Measurements from ENCODE around the gene MLLT1. TPM values are rescaled to one million over a fixed set of nuclear protein-coding genes. Genes with fewer than 3 reads are reported as not detected.

The MLLT1 gene
- polyA plus RNA-seq, 1 experiment, result 12.3 TPM

- H3K27ac ChIP-seq (ENCODE audit: low read depth, low read length), result no peak overlapping the region
- CTCF ChIA-PET, result interaction anchor here (1.2 kb wide), 1 partner anchor 47 kb away, joined by 4 read pairs; no protein-coding TSS in a partner anchor
- DNase-seq (ENCODE audit: low read depth, low spot score), result no peak
- TF ChIP-seq CTCF (IDR thresholded peaks at IDR 0.05; ENCODE audit: low read depth, low read length), result no peak
- POLR2A ChIA-PET, result no interaction called here
- H3K9me3 ChIP-seq (ENCODE audit: control insufficient read depth, insufficient read depth, low read length), result no peaks in the 10 kb centered on the region
- no peak overlapping the region for H3K4me3 ChIP-seq (ENCODE audit: low read depth, low read length)
- peaks cover 3% of the 10 kb centered on the region for H3K27me3 ChIP-seq (ENCODE audit: control insufficient read depth, insufficient read depth, low read length)
Observed at GRCh38 chr19:6172074-6172863, 107.5 kb downstream of the MLLT1 start.

GRCh38 chr19:6167115-6167514 is 112.7 kb downstream of the MLLT1 start:
- no peak overlapping the region for H3K4me3 ChIP-seq (ENCODE audit: low read depth, low read length)
- no peak overlapping the region for H3K27ac ChIP-seq (ENCODE audit: low read depth, low read length)
- POLR2A ChIA-PET, result no interaction called here
- H3K27me3 ChIP-seq (ENCODE audit: control insufficient read depth, insufficient read depth, low read length), result peaks cover 4% of the 10 kb centered on the region
- no peak for DNase-seq (ENCODE audit: low read depth, low spot score)
- H3K9me3 ChIP-seq (ENCODE audit: control insufficient read depth, insufficient read depth, low read length), result peaks cover 3% of the 10 kb centered on the region; the same call in 1 of the 2 replicates
- no peak for TF ChIP-seq CTCF (IDR thresholded peaks at IDR 0.05; ENCODE audit: low read depth, low read length)
- CTCF ChIA-PET, result interaction anchor here (0.6 to 0.9 kb wide), 2 partner anchors 134 to 145 kb away, joined by 3 read pairs; no protein-coding TSS in a partner anchor

GRCh38 chr19:6164906-6165531 is 114.8 kb downstream of the MLLT1 start:
- CTCF ChIA-PET, result interaction anchor here (1.1 kb wide), 1 partner anchor 187 kb away, joined by 3 read pairs; no protein-coding TSS in a partner anchor
- Histone ChIP-seq H3K27ac (ENCODE audit: low read depth, low read length) (no peak overlapping the region), H3K4me3 (ENCODE audit: low read depth, low read length) (no peak overlapping the region), H3K9me3 (ENCODE audit: control insufficient read depth, insufficient read depth, low read length) (peaks cover 3% of the 10 kb centered on the region; the same call in 1 of the 2 replicates), H3K27me3 (ENCODE audit: control insufficient read depth, insufficient read depth, low read length) (peaks cover 4% of the 10 kb centered on the region)
- no peak for TF ChIP-seq CTCF (IDR thresholded peaks at IDR 0.05; ENCODE audit: low read depth, low read length)
- DNase-seq (ENCODE audit: low read depth, low spot score), result no peak
- POLR2A ChIA-PET, result no interaction called here

- CTCF ChIA-PET, result no interaction called here
- Histone ChIP-seq H3K27me3 (ENCODE audit: control insufficient read depth, insufficient read depth, low read length) (peaks cover 4% of the 10 kb centered on the region), H3K4me3 (ENCODE audit: low read depth, low read length) (no peak overlapping the region), H3K9me3 (ENCODE audit: control insufficient read depth, insufficient read depth, low read length) (peaks cover 10% of the 10 kb centered on the region), H3K27ac (ENCODE audit: low read depth, low read length) (no peak overlapping the region)
- no peak for TF ChIP-seq CTCF (IDR thresholded peaks at IDR 0.05; ENCODE audit: low read depth, low read length)
- DNase-seq (ENCODE audit: low read depth, low spot score), result no peak
- POLR2A ChIA-PET, result no interaction called here
Observed at GRCh38 chr19:6161271-6161850, 118.4 kb downstream of the MLLT1 start.

Small RNAs within 50 kb of the gene (small RNA-seq; reads per million reads assigned to genes)
- not detected for gene AC011471.1 (ENCODE audit: insufficient read length, low read depth)

Other genes starting within 250 kb of the MLLT1 start
- 2.7 and 2.9 TPM in 2 replicates for gene RFX2, start 169.5 kb downstream of the MLLT1 start, polyA plus RNA-seq (2011; rRNA removed)
- gene ACSBG2, start 144.3 kb downstream of the MLLT1 start, polyA plus RNA-seq (2011; rRNA removed), result not detected in 2 replicates
- not detected in 2 replicates for gene ACER1, start 53.6 kb upstream of the MLLT1 start, polyA plus RNA-seq (2011; rRNA removed)
- gene CLPP, start 81.6 kb upstream of the MLLT1 start, polyA plus RNA-seq (2011; rRNA removed), result 34.5 and 50.9 TPM in 2 replicates
- 11.6 and 16.4 TPM in 2 replicates for gene ALKBH7, start 92.8 kb upstream of the MLLT1 start, polyA plus RNA-seq (2011; rRNA removed)
- 0.41 and 0.57 TPM in 2 replicates for gene PSPN, start 96.0 kb upstream of the MLLT1 start, polyA plus RNA-seq (2011; rRNA removed)
- 33.7 and 43.7 TPM in 2 replicates for gene GTF2F1, start 113.2 kb upstream of the MLLT1 start, polyA plus RNA-seq (2011; rRNA removed)
- gene KHSRP, start 144.8 kb upstream of the MLLT1 start, polyA plus RNA-seq (2011; rRNA removed), result 57.0 and 66.7 TPM in 2 replicates
- not detected in 2 replicates for gene SLC25A41, start 153.8 kb upstream of the MLLT1 start, polyA plus RNA-seq (2011; rRNA removed)
- 8.0 and 13.9 TPM in 2 replicates for gene SLC25A23, start 179.8 kb upstream of the MLLT1 start, polyA plus RNA-seq (2011; rRNA removed)
- not detected in 2 replicates for gene CRB3, start 184.3 kb upstream of the MLLT1 start, polyA plus RNA-seq (2011; rRNA removed)
- gene DENND1C, start 201.8 kb upstream of the MLLT1 start, polyA plus RNA-seq (2011; rRNA removed), result not detected in 2 replicates
- not detected in 2 replicates for gene TUBB4A, start 222.3 kb upstream of the MLLT1 start, polyA plus RNA-seq (2011; rRNA removed)

Data from AG04450 (cell line).